ENCODE measurements around the gene TWIST2. TPM values are rescaled to one million over a fixed set of nuclear protein-coding genes. Genes with fewer than 3 reads are reported as not detected.

Gene TWIST2
- total and polyA plus RNA-seq, 9 of the 15 experiments (the other 6 are each of a cell fraction or from before 2014, with no cell fraction given): not detected

DNA sequence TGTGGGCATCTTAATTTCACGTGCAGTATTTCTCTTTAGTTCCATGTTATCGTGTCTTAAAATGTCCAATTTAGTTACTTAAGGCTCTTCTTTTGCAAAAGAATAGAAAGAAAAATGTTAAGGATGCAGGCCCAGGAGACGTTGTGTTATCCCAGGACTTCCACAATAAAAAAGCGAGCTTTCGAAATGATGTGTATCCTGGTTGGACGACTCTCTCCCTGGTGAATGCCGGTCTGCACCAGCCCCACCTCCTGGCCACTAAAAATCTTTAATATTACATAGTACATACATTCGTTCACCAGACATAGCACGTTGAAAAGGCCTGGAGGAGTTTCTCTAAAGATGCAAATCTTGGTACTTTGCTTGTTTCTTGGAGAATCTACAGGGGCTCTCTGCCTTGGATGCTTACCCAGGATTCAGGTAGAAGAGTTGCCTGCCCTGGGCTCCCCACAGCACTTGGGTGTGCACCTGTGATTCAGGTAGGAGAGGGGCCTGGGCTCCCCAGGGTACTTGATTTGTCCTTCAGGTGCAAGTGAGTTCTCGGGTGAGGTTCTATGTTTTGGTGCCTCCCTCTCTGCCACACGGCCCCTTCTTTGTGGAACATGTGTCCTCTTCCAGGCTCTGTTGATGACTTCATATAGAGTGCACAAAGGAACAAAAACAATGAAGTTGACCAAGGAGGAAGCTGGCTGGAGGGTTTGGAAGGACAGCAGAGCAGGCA lies 26.6 kb downstream of the TWIST2 start:
- DNase-seq (ENCODE audit: extremely low read depth in 1 of 4, low spot score in 3 of 4): no peak
- Histone ChIP-seq H3K36me3 (ENCODE audit: control insufficient read depth, insufficient read depth, low read length) (no peaks in the 10 kb centered on the region), H3K9me3 (replicated peaks; ENCODE audit: control insufficient read depth, insufficient read depth, low read depth, low read length) (no peaks in the 10 kb centered on the region), H3K27ac (ENCODE audit: extremely low read depth, low read depth, low read length) (no peak overlapping the region), H3K4me3 (no peak overlapping the region), H4K20me1 (replicated peaks; ENCODE audit: control insufficient read depth, insufficient read depth, low read length) (no peaks in the 10 kb centered on the region), H3K79me2 (ENCODE audit: control insufficient read depth, insufficient read depth, low read length) (no peaks in the 10 kb centered on the region), H3K4me2 (ENCODE audit: insufficient read depth, low read length) (no peak overlapping the region), H2AFZ (ENCODE audit: low read depth, low read length) (no peak overlapping the region), H3K27me3 (ENCODE audit: control insufficient read depth in 2 of 2, insufficient read depth in 2 of 2, low read length in 2 of 2) (no peaks in the 10 kb centered on the region; a peak in 1 of 5 replicates), H3K9me1 (ENCODE audit: control insufficient read depth, insufficient read depth, low read length) (no peaks in the 10 kb centered on the region), H3K9ac (ENCODE audit: insufficient read depth in 1 of 2, low read depth in 2 of 2, low read length in 2 of 2) (no peak overlapping the region), H3K4me1 (replicated peaks in 1 of 2; ENCODE audit: control insufficient read depth in 2 of 2, insufficient read depth in 2 of 2, low read length in 2 of 2) (no peaks in the 10 kb centered on the region)
- ChIA-PET CTCF (ENCODE audit: low intra/inter-chr PET ratio) (no interaction called here), POLR2A (interaction anchor here (1.4 kb wide), 1 partner anchor 13 kb away, joined by 6 read pairs; no protein-coding TSS in a partner anchor)
- 1% methylated on average over 10 of the region's 11 CpGs for WGBS (ENCODE audit: insufficient coverage, low coverage, missing lambda C conversion rate)
- intact Hi-C loops (cut with micrococcal nuclease) (no loop called here), in situ Hi-C loops (cut with MboI) (no loop called here)
- TF ChIP-seq ZNF57 (CRISPR knock-in tag; IDR thresholded peaks at IDR 0.05) (no peak), ZNF584 (CRISPR knock-in tag; IDR thresholded peaks at IDR 0.05; ENCODE audit: low read depth) (no peak), CREBBP (IDR thresholded peaks at IDR 0.05; ENCODE audit: low read depth, low read length) (no peak), SAFB2 (IDR thresholded peaks at IDR 0.05; ENCODE audit: borderline replicate concordance, low read depth, low read length, severe bottlenecking) (no peak)
- TF ChIP-seq, protein P1, sequence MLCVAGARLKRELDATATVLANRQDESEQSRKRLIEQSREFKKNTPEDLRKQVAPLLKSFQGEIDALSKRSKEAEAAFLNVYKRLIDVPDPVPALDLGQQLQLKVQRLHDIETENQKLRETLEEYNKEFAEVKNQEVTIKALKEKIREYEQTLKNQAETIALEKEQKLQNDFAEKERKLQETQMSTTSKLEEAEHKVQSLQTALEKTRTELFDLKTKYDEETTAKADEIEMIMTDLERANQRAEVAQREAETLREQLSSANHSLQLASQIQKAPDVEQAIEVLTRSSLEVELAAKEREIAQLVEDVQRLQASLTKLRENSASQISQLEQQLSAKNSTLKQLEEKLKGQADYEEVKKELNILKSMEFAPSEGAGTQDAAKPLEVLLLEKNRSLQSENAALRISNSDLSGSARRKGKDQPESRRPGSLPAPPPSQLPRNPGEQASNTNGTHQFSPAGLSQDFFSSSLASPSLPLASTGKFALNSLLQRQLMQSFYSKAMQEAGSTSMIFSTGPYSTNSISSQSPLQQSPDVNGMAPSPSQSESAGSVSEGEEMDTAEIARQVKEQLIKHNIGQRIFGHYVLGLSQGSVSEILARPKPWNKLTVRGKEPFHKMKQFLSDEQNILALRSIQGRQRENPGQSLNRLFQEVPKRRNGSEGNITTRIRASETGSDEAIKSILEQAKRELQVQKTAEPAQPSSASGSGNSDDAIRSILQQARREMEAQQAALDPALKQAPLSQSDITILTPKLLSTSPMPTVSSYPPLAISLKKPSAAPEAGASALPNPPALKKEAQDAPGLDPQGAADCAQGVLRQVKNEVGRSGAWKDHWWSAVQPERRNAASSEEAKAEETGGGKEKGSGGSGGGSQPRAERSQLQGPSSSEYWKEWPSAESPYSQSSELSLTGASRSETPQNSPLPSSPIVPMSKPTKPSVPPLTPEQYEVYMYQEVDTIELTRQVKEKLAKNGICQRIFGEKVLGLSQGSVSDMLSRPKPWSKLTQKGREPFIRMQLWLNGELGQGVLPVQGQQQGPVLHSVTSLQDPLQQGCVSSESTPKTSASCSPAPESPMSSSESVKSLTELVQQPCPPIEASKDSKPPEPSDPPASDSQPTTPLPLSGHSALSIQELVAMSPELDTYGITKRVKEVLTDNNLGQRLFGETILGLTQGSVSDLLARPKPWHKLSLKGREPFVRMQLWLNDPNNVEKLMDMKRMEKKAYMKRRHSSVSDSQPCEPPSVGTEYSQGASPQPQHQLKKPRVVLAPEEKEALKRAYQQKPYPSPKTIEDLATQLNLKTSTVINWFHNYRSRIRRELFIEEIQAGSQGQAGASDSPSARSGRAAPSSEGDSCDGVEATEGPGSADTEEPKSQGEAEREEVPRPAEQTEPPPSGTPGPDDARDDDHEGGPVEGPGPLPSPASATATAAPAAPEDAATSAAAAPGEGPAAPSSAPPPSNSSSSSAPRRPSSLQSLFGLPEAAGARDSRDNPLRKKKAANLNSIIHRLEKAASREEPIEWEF (CRISPR knock-in tag; IDR thresholded peaks at IDR 0.05): no peak
- ATAC-seq: no peak
- no peak for FAIRE-seq
- BruUV-seq (replicated peaks): no TSS peak

Data from K562 (cell line).